Parathyroid adenoma (tissue), 2 donors: ENCODE data around the gene NMD3.
A peak's percentile ranks its signal among the peaks of the same experiment; 100 is the strongest.
"Not testable (repeated sequence)": the region's sequence is repeated elsewhere in the genome, so short reads cannot be mapped to it uniquely, and the experiment has no call there.

Experiments used
- H2AFZ ChIP-seq: fragments of 300-600 bp; sonication (generic); one replicate; pipeline ENCODE4 v1.7.0; 2017; ENCODE audit warnings: antibody characterized with exemption, mild to moderate bottlenecking
- H3K27ac ChIP-seq: fragments of 300-600 bp; sonication (generic); one replicate; pipeline ENCODE4 v1.7.0; 2017
- H3K27me3 ChIP-seq: fragments of 300-600 bp; sonication (generic); one replicate; pipeline ENCODE4 v1.7.0; 2017; ENCODE audit warnings: low read length; ENCODE audit not compliant: control insufficient read depth, insufficient read depth
- H3K36me3 ChIP-seq: fragments of 300-600 bp; sonication (generic); one replicate; pipeline ENCODE4 v1.7.0; 2017; ENCODE audit warnings: low read length; ENCODE audit not compliant: control insufficient read depth, insufficient read depth
- H3K4me1 ChIP-seq: fragments of 300-600 bp; sonication (generic); one replicate; pipeline ENCODE4 v1.7.0; 2017; ENCODE audit warnings: control low read depth
- H3K4me2 ChIP-seq: fragments of 300-600 bp; sonication (generic); one replicate; pipeline ENCODE4 v1.7.0; 2017; ENCODE audit warnings: low read length
- H3K4me3 ChIP-seq: fragments of 300-600 bp; sonication (generic); one replicate; pipeline ENCODE4 v1.7.0; 2017; ENCODE audit warnings: low read depth, low read length
- H3K79me2 ChIP-seq: fragments of 300-600 bp; sonication (generic); one replicate; pipeline ENCODE4 v1.7.0; 2017; ENCODE audit warnings: control low read depth
- H3K9ac ChIP-seq: fragments of 300-600 bp; sonication (generic); one replicate; pipeline ENCODE4 v1.7.0; 2017; ENCODE audit warnings: mild to moderate bottlenecking
- H3K9me3 ChIP-seq: fragments of 300-600 bp; sonication (generic); one replicate; pipeline ENCODE4 v1.7.0; 2017; ENCODE audit warnings: low read length; ENCODE audit not compliant: control insufficient read depth
- CTCF ChIP-seq: fragments of 300-600 bp; sonication (generic); IDR thresholded peaks from one replicate; pipeline ENCODE4 v1.7.0; 2017; ENCODE audit warnings: antibody characterized with exemption, mild to moderate bottlenecking
- donor health status: primary hyperparathyroidism.

Gene NMD3

GRCh38 chr3:161220850-161221753 is at the start of gene NMD3:
NMD3 (plus strand) TSS chr3:161221311; CDS start chr3:161222014, 703 bp downstream.
- Histone ChIP-seq H3K36me3 (no peaks in the 10 kb centered on the region), H3K4me1 (no peaks in the 10 kb centered on the region), H3K27me3 (no peaks in the 10 kb centered on the region), H3K4me3 (peak within 1 kb of the TSS; percentile 97), H3K4me2 (peak within 1 kb of the TSS; percentile 86), H2AFZ (peak within 1 kb of the TSS; percentile 99), H3K27ac (peak within 1 kb of the TSS; percentile 76), H3K79me2 (peaks cover 7% of the 10 kb centered on the region), H3K9ac (peak within 1 kb of the TSS; percentile 92), H3K9me3 (no peaks in the 10 kb centered on the region)
- no peak for TF ChIP-seq CTCF

GRCh38 chr3:161171639-161172552 is 49.2 kb upstream of the NMD3 start:
- Histone ChIP-seq H3K4me3 (no peak overlapping the region), H3K36me3 (no peaks in the 10 kb centered on the region), H3K27ac (no peak overlapping the region), H3K9ac (no peak overlapping the region), H3K9me3 (no peaks in the 10 kb centered on the region), H3K4me2 (no peak overlapping the region), H2AFZ (no peak overlapping the region), H3K4me1 (no peaks in the 10 kb centered on the region), H3K79me2 (no peaks in the 10 kb centered on the region), H3K27me3 (no peaks in the 10 kb centered on the region)
- TF ChIP-seq CTCF: no peak

- no peaks in the 10 kb centered on the region for H3K27me3 ChIP-seq
- H3K4me3 ChIP-seq: no peak overlapping the region
- TF ChIP-seq CTCF: no peak
These were observed 45.6 kb upstream of the NMD3 start for GRCh38 chr3:161175506-161175905.

GRCh38 chr3:161177991-161178390 is 43.1 kb upstream of the NMD3 start:
- Histone ChIP-seq H2AFZ (no peak overlapping the region), H3K27me3 (no peaks in the 10 kb centered on the region), H3K79me2 (no peaks in the 10 kb centered on the region), H3K27ac (no peak overlapping the region), H3K9ac (no peak overlapping the region), H3K36me3 (no peaks in the 10 kb centered on the region), H3K4me1 (no peaks in the 10 kb centered on the region), H3K4me3 (no peak overlapping the region), H3K9me3 (no peaks in the 10 kb centered on the region), H3K4me2 (no peak overlapping the region)
- TF ChIP-seq CTCF: no peak

More at GRCh38 chr3:161175506-161175905, 45.6 kb upstream of the NMD3 start:
- no peak overlapping the region for H3K9ac ChIP-seq
- no peaks in the 10 kb centered on the region for H3K36me3 ChIP-seq
- no peak overlapping the region for H3K27ac ChIP-seq
- no peaks in the 10 kb centered on the region for H3K4me1 ChIP-seq
- no peak overlapping the region for H3K4me2 ChIP-seq
- no peak overlapping the region for H2AFZ ChIP-seq
- no peaks in the 10 kb centered on the region for H3K79me2 ChIP-seq
- no peaks in the 10 kb centered on the region for H3K9me3 ChIP-seq

GRCh38 chr3:161181371-161181770 is 39.7 kb upstream of the NMD3 start:
- not testable (repeated sequence) for H3K79me2 ChIP-seq, H2AFZ ChIP-seq, H3K27me3 ChIP-seq, H3K36me3 ChIP-seq, H3K4me2 ChIP-seq, H3K27ac ChIP-seq, H3K9ac ChIP-seq, H3K4me1 ChIP-seq, H3K4me3 ChIP-seq, H3K9me3 ChIP-seq
